ENCODE measurements around the gene GLYATL1B. TPM values are rescaled to one million over a fixed set of nuclear protein-coding genes. Genes with fewer than 3 reads are reported as not detected.
"Not testable (repeated sequence)": the region's sequence is repeated elsewhere in the genome, so short reads cannot be mapped to it uniquely, and the experiment has no call there.

Gene GLYATL1B
- total RNA-seq, 1 experiment from 2014 or later = not detected

DNA sequence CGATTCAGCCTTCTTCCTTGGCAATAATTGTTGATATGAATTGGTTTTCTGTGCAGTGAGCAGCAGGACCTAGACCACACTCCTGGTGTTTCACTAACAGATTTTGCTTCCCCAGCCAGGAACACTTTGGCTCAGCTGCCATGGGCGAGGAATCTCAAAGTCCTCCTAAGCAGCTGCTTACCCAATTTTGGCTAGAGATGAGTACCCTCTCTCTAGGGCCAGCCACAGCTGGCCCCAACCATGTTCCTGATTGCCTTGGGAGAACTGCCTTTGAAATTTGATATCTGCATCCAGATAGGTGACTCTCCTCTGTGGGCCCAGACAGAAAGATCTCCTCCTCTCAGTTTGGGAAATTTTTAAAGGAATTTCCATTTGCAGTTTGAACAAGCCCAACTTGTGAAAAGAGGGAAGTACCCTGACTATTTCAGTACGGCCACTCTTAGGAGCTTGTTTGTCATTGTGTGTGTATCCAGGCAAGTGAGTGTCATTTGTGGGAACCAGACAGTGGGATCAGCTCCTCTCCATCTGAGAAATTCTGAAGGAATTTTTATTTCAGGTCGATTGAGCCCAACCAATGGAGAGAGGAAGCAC, 4.6 kb upstream of the GLYATL1B start:
- H3K9me3 ChIP-seq (ENCODE audit: control insufficient read depth in 1 of 2, insufficient read depth in 1 of 2, low read depth in 1 of 2, low read length in 2 of 2); H3K4me3 ChIP-seq (replicated peaks in 1 of 2; ENCODE audit: low read depth in 1 of 2, low read length in 2 of 2); CTCF ChIA-PET; H3K4me1 ChIP-seq (ENCODE audit: control insufficient read depth in 1 of 2, insufficient read depth in 2 of 2, low read length in 2 of 2); H3K9ac ChIP-seq (ENCODE audit: low read length); DNase-seq (ENCODE audit: low read depth, low spot score); intact Hi-C loops (cut with micrococcal nuclease); ATAC-seq; BruUV-seq (replicated peaks); H3K79me2 ChIP-seq (ENCODE audit: insufficient read depth, low read length); H3K27ac ChIP-seq (ENCODE audit: low read depth, low read length); H3K9me2 ChIP-seq (ENCODE audit: insufficient read depth); H2AFZ ChIP-seq (ENCODE audit: low read depth, low read length, poor library complexity, severe bottlenecking); RAD21 ChIA-PET (ENCODE audit: low non-redundant PET in 1 of 2, low total read pairs in 2 of 2, uncharacterized antibody in 2 of 2, unreplicated experiment in 2 of 2); H3K4me2 ChIP-seq (ENCODE audit: low read length); H3K36me3 ChIP-seq (ENCODE audit: control insufficient read depth in 1 of 2, insufficient read depth in 2 of 2, low read length in 2 of 2); H4K20me1 ChIP-seq (ENCODE audit: insufficient read depth); POLR2A ChIA-PET: not testable (repeated sequence)
- H3K27me3 ChIP-seq (ENCODE audit: insufficient read depth, low read length) = peaks cover 42% of the 10 kb centered on the region

DNA sequence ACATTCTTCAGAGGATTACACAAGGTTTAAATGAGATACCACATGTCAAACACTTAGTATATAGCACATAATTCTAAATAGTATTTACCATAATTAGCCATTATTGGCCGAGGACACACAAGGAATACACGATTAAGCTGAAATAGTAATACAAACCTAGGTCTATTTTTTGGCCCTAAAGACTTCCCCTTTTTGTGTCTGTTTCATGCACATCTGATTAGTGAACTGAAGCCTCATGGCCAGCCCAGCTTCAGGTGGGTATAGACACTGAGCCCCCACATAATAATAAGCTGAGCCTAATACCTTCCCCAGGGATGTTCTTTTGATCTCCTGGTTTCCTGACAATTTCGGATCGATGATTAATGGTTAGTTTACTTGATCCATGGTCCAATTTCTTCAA, 2.1 kb downstream of the GLYATL1B start:
- POLR2A ChIA-PET = no interaction called here
- RAD21 ChIA-PET (ENCODE audit: low non-redundant PET in 1 of 2, low total read pairs in 2 of 2, uncharacterized antibody in 2 of 2, unreplicated experiment in 2 of 2) = no interaction called here
- ATAC-seq (no peak), DNase-seq (ENCODE audit: low read depth, low spot score) (no peak)
- no peak for TF ChIP-seq EZH2 (IDR thresholded peaks at IDR 0.05)
- no peak for TF ChIP-seq SRF (IDR thresholded peaks at IDR 0.05; ENCODE audit: low read depth)
- TF ChIP-seq, protein P1, sequence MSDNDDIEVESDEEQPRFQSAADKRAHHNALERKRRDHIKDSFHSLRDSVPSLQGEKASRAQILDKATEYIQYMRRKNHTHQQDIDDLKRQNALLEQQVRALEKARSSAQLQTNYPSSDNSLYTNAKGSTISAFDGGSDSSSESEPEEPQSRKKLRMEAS (IDR thresholded peaks at IDR 0.05) = no peak
- no peak for TF ChIP-seq YY1 (IDR thresholded peaks at IDR 0.05; ENCODE audit: extremely low read depth, insufficient replicate concordance, low read depth, low read length)
- TF ChIP-seq JUND (IDR thresholded peaks at IDR 0.05) = no peak
- TF ChIP-seq, protein P2, sequence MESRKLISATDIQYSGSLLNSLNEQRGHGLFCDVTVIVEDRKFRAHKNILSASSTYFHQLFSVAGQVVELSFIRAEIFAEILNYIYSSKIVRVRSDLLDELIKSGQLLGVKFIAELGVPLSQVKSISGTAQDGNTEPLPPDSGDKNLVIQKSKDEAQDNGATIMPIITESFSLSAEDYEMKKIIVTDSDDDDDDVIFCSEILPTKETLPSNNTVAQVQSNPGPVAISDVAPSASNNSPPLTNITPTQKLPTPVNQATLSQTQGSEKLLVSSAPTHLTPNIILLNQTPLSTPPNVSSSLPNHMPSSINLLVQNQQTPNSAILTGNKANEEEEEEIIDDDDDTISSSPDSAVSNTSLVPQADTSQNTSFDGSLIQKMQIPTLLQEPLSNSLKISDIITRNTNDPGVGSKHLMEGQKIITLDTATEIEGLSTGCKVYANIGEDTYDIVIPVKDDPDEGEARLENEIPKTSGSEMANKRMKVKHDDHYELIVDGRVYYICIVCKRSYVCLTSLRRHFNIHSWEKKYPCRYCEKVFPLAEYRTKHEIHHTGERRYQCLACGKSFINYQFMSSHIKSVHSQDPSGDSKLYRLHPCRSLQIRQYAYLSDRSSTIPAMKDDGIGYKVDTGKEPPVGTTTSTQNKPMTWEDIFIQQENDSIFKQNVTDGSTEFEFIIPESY (IDR thresholded peaks at IDR 0.05; ENCODE audit: extremely low read depth, insufficient replicate concordance, low read length) = no peak
- Histone ChIP-seq H3K27ac (ENCODE audit: low read depth, low read length) (no peak overlapping the region), H4K20me1 (ENCODE audit: insufficient read depth) (no peaks in the 10 kb centered on the region), H3K4me2 (ENCODE audit: low read length) (no peak overlapping the region), H3K9ac (ENCODE audit: low read length) (no peak overlapping the region), H3K4me1 (ENCODE audit: control insufficient read depth in 1 of 2, insufficient read depth in 2 of 2, low read length in 2 of 2) (no peaks in the 10 kb centered on the region), H3K79me2 (ENCODE audit: insufficient read depth, low read length) (no peaks in the 10 kb centered on the region), H3K9me2 (ENCODE audit: insufficient read depth) (no peaks in the 10 kb centered on the region), H3K9me3 (ENCODE audit: control insufficient read depth in 1 of 2, insufficient read depth in 1 of 2, low read depth in 1 of 2, low read length in 2 of 2) (no peaks in the 10 kb centered on the region), H3K27me3 (ENCODE audit: insufficient read depth, low read length) (peaks cover 23% of the 10 kb centered on the region), H2AFZ (ENCODE audit: low read depth, low read length, poor library complexity, severe bottlenecking) (no peak overlapping the region), H3K36me3 (ENCODE audit: control insufficient read depth in 1 of 2, insufficient read depth in 2 of 2, low read length in 2 of 2) (no peaks in the 10 kb centered on the region), H3K4me3 (replicated peaks in 1 of 2; ENCODE audit: low read depth in 1 of 2, low read length in 2 of 2) (no peak overlapping the region)
- BruUV-seq (replicated peaks) = no TSS peak
- intact Hi-C loops (cut with micrococcal nuclease) = no loop called here
- CTCF ChIA-PET = no interaction called here

DNA sequence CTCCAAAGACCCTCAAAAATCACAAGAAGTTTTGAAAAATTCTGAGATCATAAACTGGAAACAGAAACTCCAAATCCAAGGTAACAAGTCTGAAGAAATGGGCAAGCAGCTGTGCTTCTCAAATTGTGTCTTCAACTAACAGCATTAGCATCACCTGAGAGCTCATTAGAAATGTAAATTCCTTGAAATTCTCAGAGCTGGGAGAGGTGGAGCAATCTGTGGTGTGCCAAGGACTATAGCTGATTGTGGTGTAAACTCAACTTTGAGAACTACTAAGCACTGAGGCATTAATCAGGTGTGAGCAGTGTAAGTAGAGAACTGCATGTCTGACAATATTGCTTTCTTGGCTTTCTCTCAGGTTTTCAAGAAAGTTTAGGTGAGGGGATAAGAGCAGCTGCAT, 7.5 kb downstream of the GLYATL1B start:
- H3K9ac ChIP-seq (ENCODE audit: low read length); H3K4me1 ChIP-seq (ENCODE audit: control insufficient read depth in 1 of 2, insufficient read depth in 2 of 2, low read length in 2 of 2); CTCF ChIA-PET; H4K20me1 ChIP-seq (ENCODE audit: insufficient read depth); POLR2A ChIA-PET; H3K4me3 ChIP-seq (replicated peaks in 1 of 2; ENCODE audit: low read depth in 1 of 2, low read length in 2 of 2); H2AFZ ChIP-seq (ENCODE audit: low read depth, low read length, poor library complexity, severe bottlenecking); H3K27ac ChIP-seq (ENCODE audit: low read depth, low read length); H3K27me3 ChIP-seq (ENCODE audit: insufficient read depth, low read length); BruUV-seq (replicated peaks); DNase-seq (ENCODE audit: low read depth, low spot score); H3K4me2 ChIP-seq (ENCODE audit: low read length); H3K9me3 ChIP-seq (ENCODE audit: control insufficient read depth in 1 of 2, insufficient read depth in 1 of 2, low read depth in 1 of 2, low read length in 2 of 2); ATAC-seq; intact Hi-C loops (cut with micrococcal nuclease); H3K36me3 ChIP-seq (ENCODE audit: control insufficient read depth in 1 of 2, insufficient read depth in 2 of 2, low read length in 2 of 2); H3K79me2 ChIP-seq (ENCODE audit: insufficient read depth, low read length); RAD21 ChIA-PET (ENCODE audit: low non-redundant PET in 1 of 2, low total read pairs in 2 of 2, uncharacterized antibody in 2 of 2, unreplicated experiment in 2 of 2); H3K9me2 ChIP-seq (ENCODE audit: insufficient read depth): not testable (repeated sequence)
